SKM-1 (cell line): ENCODE data around the gene C1QC.

ENCODE experiments used
- DNase-seq: peaks from one replicate; lab custom pipeline; 2025; ENCODE audit not compliant: unreplicated experiment; lab: John Stamatoyannopoulos, UW

Gene C1QC

GRCh38 chr1:22643381-22643780 lies at the start of gene C1QC:
C1QC (plus strand) TSS chr1:22643633; CDS start chr1:22644024, 391 bp downstream.
- DNase-seq = no peak

- DNase-seq = no peak
Measured at GRCh38 chr1:22594396-22594795, 49.0 kb upstream of the C1QC start.

GRCh38 chr1:22595108-22595507 lies 48.3 kb upstream of the C1QC start:
- DNase-seq = no peak

GRCh38 chr1:22597301-22597965 lies 46.0 kb upstream of the C1QC start:
- DNase-seq = no peak

GRCh38 chr1:22597996-22598395 lies 45.4 kb upstream of the C1QC start:
- DNase-seq = no peak

GRCh38 chr1:22598736-22599135 lies 44.7 kb upstream of the C1QC start:
- no peak for DNase-seq

GRCh38 chr1:22600071-22600816 lies 43.2 kb upstream of the C1QC start:
- no peak for DNase-seq

GRCh38 chr1:22600817-22601605 lies 42.4 kb upstream of the C1QC start:
- DNase-seq = no peak

GRCh38 chr1:22601610-22602009 lies 41.8 kb upstream of the C1QC start:
- no peak for DNase-seq

- no peak for DNase-seq
Measured at GRCh38 chr1:22602060-22602740, 41.2 kb upstream of the C1QC start.

GRCh38 chr1:22606161-22606560 lies 37.3 kb upstream of the C1QC start:
- no peak for DNase-seq

- DNase-seq = no peak
Measured at GRCh38 chr1:22607154-22607553, 36.3 kb upstream of the C1QC start.

- DNase-seq = no peak
Measured at GRCh38 chr1:22608361-22608760, 35.1 kb upstream of the C1QC start.

- no peak for DNase-seq
Measured at GRCh38 chr1:22609291-22609690, 34.1 kb upstream of the C1QC start.

- DNase-seq = no peak
Measured at GRCh38 chr1:22611530-22611947, 31.9 kb upstream of the C1QC start.

GRCh38 chr1:22612671-22613571 lies 30.5 kb upstream of the C1QC start:
- no peak for DNase-seq

GRCh38 chr1:22613572-22613918 lies 29.9 kb upstream of the C1QC start:
- no peak for DNase-seq

- DNase-seq = no peak
Measured at GRCh38 chr1:22613951-22614350, 29.5 kb upstream of the C1QC start.

GRCh38 chr1:22615886-22616285 lies 27.5 kb upstream of the C1QC start:
- DNase-seq = no peak

- DNase-seq = no peak
Measured at GRCh38 chr1:22616571-22616970, 26.9 kb upstream of the C1QC start.
